Measurements from ENCODE around the gene ITM2B.

Gene ITM2B

DNA sequence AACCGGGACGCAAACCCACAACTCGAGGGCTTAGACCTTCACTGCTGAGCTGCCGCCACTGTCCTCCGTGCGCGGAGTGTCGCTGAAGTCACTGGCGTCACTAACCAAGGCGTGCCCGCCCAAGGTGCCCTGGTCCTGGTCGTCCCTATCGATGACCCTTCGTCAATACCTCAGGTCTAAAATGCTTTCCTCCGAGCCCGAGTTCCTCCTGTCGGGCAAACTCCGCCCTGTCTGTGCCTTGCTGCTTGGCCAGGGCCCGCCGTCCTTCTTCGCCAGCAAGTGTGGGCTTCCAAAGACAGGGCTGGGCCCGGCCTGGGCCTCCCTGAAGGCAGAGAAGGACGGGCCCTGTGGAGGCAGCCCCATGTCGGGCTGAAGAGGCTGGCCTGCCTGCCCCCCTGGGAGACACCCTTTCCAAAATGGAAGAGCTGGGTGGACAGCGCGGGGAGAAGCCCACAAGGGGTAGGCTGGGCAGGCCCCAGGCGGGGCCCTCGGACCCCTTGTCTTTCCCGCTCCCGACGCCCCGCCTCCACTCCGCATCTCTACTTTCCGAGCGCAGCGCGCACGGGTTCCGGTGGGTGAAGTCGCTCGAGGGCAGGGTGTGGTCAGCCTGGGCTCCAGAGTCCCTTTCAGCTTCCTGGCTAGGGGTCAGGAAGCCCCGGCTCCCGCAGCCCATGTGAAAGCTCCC is 84.0 kb downstream of the ITM2B start:
- no peak for DNase-seq

DNA sequence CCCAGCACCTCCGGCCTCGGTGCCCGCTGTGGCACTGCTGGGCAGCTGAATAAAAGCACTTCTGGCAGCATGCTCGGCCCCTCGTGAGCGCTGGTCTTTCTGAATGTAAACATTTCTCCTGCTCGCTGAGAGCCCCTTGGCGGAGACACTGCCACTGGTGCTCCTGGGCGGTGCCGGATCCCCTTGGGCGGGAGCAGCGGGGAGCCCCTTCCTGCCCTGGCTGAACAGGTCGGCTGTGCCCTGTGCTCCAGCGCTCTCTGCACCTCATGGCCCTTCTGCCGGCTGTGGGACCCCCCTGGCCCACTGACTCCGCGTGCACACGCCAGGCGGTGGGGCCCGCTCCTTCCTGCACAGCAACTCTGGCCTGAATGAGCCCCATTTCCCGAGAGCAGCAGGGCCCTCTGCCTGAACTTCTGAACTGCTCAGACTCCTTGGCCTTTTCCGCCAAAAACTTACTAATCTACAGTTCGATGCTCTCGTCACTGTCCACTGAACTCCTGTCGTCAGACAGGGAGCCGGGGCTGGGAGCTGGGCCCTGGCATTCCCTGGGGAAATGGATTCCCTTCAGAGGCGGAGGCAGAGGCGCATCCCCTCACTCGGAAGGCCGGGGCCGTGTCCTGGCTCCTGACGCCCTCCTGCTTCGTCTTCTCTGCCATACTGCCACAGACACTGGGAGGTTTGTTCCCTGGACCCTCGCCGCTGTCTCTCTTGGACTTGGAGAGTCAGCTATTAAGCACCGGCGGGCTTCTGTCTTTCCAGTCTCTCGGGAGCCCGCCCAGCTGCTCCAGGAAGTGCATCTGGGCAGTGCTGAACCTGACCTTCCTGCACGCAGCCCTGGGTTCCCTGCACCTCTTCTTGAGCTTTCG is 84.7 kb downstream of the ITM2B start:
- DNase-seq: no peak

DNA sequence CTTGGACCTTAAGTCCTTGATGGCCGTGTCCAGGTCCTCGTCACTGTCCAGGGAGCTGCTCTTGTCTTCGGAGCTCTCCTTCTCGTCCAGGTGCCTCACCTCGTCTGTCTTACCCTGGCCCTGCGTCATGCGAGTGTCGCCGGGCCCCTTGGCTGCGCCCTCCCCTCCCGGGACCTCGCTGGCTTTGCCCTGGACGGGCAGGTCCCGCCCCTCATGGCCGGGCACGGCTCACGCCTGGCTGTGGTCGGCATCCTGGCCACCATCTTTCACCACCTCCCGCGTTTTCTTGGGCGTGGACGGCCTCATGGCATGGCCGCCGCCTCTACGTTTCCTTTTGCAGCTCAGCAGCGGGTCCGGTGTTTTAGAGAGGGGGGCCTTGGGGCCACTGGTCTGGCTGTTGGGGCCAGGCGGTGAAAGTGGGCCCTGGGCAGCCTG is 85.4 kb downstream of the ITM2B start:
- no peak for DNase-seq

GRCh38 chr13:48318821-48319511 is 86.0 kb downstream of the ITM2B start:
- DNase-seq: no peak

Data from NK-92 treated with Interleukin-12 subunit alpha and Interleukin-12 subunit beta, amount 100 ng/mL, for 24 hours (cell line).